ENCODE results near the gene CEP70.

CEP70 gene

DNA sequence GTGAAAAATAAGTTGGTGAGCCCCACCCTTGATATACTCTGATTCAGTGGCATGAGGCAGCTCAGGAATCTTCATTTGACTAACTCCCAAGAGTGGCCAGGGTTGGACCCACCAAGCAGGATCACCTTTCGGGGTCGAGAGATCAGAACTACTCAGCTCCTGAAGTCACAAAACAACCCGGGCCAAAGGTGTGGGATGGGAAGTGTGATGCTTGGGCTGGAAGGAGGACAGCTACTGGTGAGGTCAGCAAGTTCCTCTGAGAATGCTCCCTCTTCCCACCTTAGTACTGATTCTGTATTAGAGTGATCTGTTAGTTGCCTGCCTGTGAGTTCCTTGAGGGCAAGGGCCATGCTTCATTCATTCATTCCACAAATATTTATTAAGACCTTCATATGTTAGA is 144.6 kb downstream of the CEP70 start:
- no peak for DNase-seq

DNA sequence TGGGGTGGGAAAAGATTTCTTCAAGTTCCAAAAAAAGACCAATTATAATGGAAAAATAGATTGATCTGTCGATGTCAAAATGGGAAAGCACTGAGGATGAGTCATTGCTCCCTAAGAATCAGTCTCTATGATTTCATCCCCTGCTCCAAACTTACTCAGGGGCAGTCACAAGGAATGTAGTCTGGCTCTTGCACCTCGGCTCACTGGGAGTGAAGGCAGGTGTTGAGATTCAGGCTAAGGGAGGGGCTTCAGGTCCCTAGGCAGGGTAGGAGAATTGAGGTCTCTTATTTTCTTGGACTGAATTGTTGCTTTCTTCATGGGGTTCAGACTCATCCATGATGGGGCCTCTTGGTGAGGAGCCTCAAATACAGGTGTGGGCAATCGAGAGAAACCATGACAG is 145.4 kb downstream of the CEP70 start:
- DNase-seq, result no peak

DNA sequence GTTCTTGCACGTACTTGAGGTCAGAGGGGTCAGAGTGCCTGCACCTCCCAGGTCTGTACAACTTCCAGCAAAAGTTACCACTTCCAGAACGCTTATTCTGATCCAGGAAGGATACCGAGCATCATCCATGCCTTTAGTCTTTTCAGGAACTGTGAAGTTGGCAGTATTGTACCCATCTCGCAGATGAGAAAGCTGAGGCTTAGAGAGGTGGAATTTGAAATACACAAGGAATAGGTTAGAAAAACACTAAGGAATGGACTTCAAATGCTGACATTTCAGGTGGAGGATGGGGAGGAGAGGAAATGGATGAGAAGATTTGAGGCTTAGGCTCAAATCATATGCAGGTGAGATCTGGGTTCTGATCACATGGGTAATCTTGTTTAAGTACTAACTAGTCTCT is 148.4 kb downstream of the CEP70 start:
- DNase-seq, result no peak

DNA sequence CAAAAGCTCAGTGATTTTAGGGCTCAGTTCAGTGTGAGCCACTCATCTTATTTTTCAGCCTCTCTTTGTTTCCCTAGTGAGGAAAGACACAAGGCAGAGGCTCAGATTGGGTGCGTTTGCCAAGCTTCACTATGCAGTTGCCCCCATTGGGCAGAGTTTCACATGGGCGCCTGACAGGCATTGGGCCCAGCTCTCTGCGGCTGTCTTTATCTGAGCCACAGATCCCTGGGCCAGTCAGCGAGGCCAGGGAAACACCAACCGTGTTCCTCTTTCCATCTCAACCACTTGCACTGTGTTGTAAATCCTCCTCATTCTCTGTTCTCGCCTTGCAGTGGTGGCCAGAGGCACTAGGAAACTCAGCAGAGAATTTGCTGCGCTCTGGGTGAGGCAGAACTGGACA is 148.8 kb downstream of the CEP70 start:
- no peak for DNase-seq

All from activated CD4-positive, alpha-beta T cell treated with anti-CD3 and anti-CD28 coated beads, Interleukin-2, amount 50 U/mL, for 16 hours (primary cell).